ENCODE results near the gene DCANP1.

DCANP1 gene

GRCh38 chr5:135457424-135458071 is 10.4 kb upstream of the DCANP1 start:
- peak; percentile 86 for TF ChIP-seq CTCF (conservative IDR thresholded peaks at IDR 0.05; ENCODE audit: control insufficient read depth, insufficient read depth, low read depth, low read length)
- H3K4me3 ChIP-seq (ENCODE audit: control insufficient read depth, low read depth, low read length) = no peak overlapping the region
- DNase-seq (ENCODE audit: low read depth) = peak; percentile 58

- no peak overlapping the region for H3K4me3 ChIP-seq (ENCODE audit: control insufficient read depth, low read depth, low read length)
- no peak for TF ChIP-seq CTCF (conservative IDR thresholded peaks at IDR 0.05; ENCODE audit: control insufficient read depth, insufficient read depth, low read depth, low read length)
Observed at GRCh38 chr5:135456238-135457099, 9.3 kb upstream of the DCANP1 start.

GRCh38 chr5:135455876-135456237 is 8.7 kb upstream of the DCANP1 start:
- no peak overlapping the region for H3K4me3 ChIP-seq (ENCODE audit: control insufficient read depth, low read depth, low read length)
- no peak for DNase-seq (ENCODE audit: low read depth)
- TF ChIP-seq CTCF (conservative IDR thresholded peaks at IDR 0.05; ENCODE audit: control insufficient read depth, insufficient read depth, low read depth, low read length) = no peak

More at GRCh38 chr5:135456238-135457099, 9.3 kb upstream of the DCANP1 start:
- DNase-seq (ENCODE audit: low read depth) = peak; percentile 84

- no peak for TF ChIP-seq CTCF (conservative IDR thresholded peaks at IDR 0.05; ENCODE audit: control insufficient read depth, insufficient read depth, low read depth, low read length)
- DNase-seq (ENCODE audit: low read depth) = no peak
- H3K4me3 ChIP-seq (ENCODE audit: control insufficient read depth, low read depth, low read length) = no peak overlapping the region
Observed at GRCh38 chr5:135454946-135455345, 7.8 kb upstream of the DCANP1 start.

GRCh38 chr5:135453613-135454012 is 6.5 kb upstream of the DCANP1 start:
- H3K4me3 ChIP-seq (ENCODE audit: control insufficient read depth, low read depth, low read length) = no peak overlapping the region
- DNase-seq (ENCODE audit: low read depth) = no peak
- TF ChIP-seq CTCF (conservative IDR thresholded peaks at IDR 0.05; ENCODE audit: control insufficient read depth, insufficient read depth, low read depth, low read length) = no peak

- no peak for TF ChIP-seq CTCF (conservative IDR thresholded peaks at IDR 0.05; ENCODE audit: control insufficient read depth, insufficient read depth, low read depth, low read length)
- DNase-seq (ENCODE audit: low read depth) = no peak
- H3K4me3 ChIP-seq (ENCODE audit: control insufficient read depth, low read depth, low read length) = no peak within 1 kb of the TSS
Observed at GRCh38 chr5:135452321-135453030, 5.3 kb upstream of the DCANP1 start, which contains the start of gene TIFAB. Gene TIFAB, minus strand, starts transcription at chr5:135452351. Its CDS starts 2,412 bp downstream, at chr5:135449939.
